Ovary (tissue), 3 donors: ENCODE data around the gene MAP2K4.

ENCODE experiments used
- POLR2A ChIP-seq: fragments of 450-650 bp; IDR thresholded peaks from one replicate; pipeline ENCODE4 v1.6.1; 2017; ENCODE audit warnings: antibody characterized with exemption, mild to moderate bottlenecking, moderate library complexity
- TF ChIP-seq, protein P1 (sequence below), 3 donors: fragments of 450-650 bp in 2 of 3; fragments of 200-600 bp in 1 of 3; IDR thresholded peaks; one replicate each; pipeline versions ENCODE4 v1.5.1 to v1.8.0; 2016 to 2022; ENCODE audit warnings: antibody characterized with exemption in 3 of 3, mild to moderate bottlenecking in 1 of 3
- donor health status: DM: no; HTN: no; CAD: no.

- TF ChIP-seq, protein P1, sequence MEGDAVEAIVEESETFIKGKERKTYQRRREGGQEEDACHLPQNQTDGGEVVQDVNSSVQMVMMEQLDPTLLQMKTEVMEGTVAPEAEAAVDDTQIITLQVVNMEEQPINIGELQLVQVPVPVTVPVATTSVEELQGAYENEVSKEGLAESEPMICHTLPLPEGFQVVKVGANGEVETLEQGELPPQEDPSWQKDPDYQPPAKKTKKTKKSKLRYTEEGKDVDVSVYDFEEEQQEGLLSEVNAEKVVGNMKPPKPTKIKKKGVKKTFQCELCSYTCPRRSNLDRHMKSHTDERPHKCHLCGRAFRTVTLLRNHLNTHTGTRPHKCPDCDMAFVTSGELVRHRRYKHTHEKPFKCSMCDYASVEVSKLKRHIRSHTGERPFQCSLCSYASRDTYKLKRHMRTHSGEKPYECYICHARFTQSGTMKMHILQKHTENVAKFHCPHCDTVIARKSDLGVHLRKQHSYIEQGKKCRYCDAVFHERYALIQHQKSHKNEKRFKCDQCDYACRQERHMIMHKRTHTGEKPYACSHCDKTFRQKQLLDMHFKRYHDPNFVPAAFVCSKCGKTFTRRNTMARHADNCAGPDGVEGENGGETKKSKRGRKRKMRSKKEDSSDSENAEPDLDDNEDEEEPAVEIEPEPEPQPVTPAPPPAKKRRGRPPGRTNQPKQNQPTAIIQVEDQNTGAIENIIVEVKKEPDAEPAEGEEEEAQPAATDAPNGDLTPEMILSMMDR (IDR thresholded peaks at IDR 0.05): no peak
- TF ChIP-seq POLR2A: no peak
Measured at GRCh38 chr17:12037970-12038369, 17.3 kb downstream of the MAP2K4 start.
